GM23338 (cell line): Measurements from ENCODE around the gene ICE1. TPM values are rescaled to one million over a fixed set of nuclear protein-coding genes. Genes with fewer than 3 reads are reported as not detected.

Experiments used
- ATAC-seq: fragments of 200-7000 bp; cut with Tn5 transposase; 3 replicates; pipeline ENCODE4 v1.9.1; 2020
- DNase-seq: peaks from one replicate; pipeline ENCODE4 v3.0.0-alpha.2; 2015; ENCODE audit warnings: low spot score
- H2AFZ ChIP-seq: fragments of 200-600 bp; sonication (generic); 2 replicates; pipeline ENCODE4 v1.8.0; 2016; ENCODE audit warnings: antibody characterized with exemption, mild to moderate bottlenecking, moderate library complexity
- H3F3A ChIP-seq: fragments of 200-600 bp; sonication (generic); replicated peaks from 2 replicates; pipeline ENCODE4 v1.8.0; 2017; ENCODE audit warnings: antibody characterized with exemption, mixed run types, low read depth
- H3K27ac ChIP-seq: fragments of 200-600 bp; sonication (generic); 2 replicates; pipeline ENCODE4 v1.6.1; 2016; ENCODE audit warnings: low read depth
- H3K27me3 ChIP-seq: fragments of 200-600 bp; sonication (generic); 2 replicates; pipeline ENCODE4 v1.8.0; 2016; ENCODE audit warnings: mild to moderate bottlenecking, mixed run types, moderate library complexity; ENCODE audit not compliant: insufficient read depth
- H3K36me3 ChIP-seq: fragments of 200-600 bp; sonication (generic); 2 replicates; pipeline ENCODE4 v1.8.0; 2016; ENCODE audit warnings: mild to moderate bottlenecking; ENCODE audit not compliant: insufficient read depth
- H3K4me1 ChIP-seq: fragments of 200-600 bp; sonication (generic); 2 replicates; pipeline ENCODE4 v1.8.0; 2016; ENCODE audit warnings: mild to moderate bottlenecking, moderate library complexity; ENCODE audit not compliant: insufficient read depth
- H3K4me2 ChIP-seq: fragments of 200-600 bp; sonication (generic); 2 replicates; pipeline ENCODE4 v1.7.1; 2017; ENCODE audit warnings: mixed run types
- H3K4me3 ChIP-seq: fragments of 200-600 bp; sonication (generic); 2 replicates; pipeline ENCODE4 v1.6.1; 2016; ENCODE audit warnings: mixed run types
- H3K79me2 ChIP-seq: fragments of 200-600 bp; sonication (generic); replicated peaks from 2 replicates; pipeline ENCODE4 v1.8.0; 2017; ENCODE audit warnings: mild to moderate bottlenecking; ENCODE audit not compliant: insufficient read depth
- H3K9me2 ChIP-seq: fragments of 200-600 bp; sonication (generic); 2 replicates; pipeline ENCODE4 v1.8.0; 2017; ENCODE audit not compliant: insufficient read depth
- H4K20me1 ChIP-seq: fragments of 200-600 bp; sonication (generic); replicated peaks from 2 replicates; pipeline ENCODE4 v1.8.0; 2017; ENCODE audit warnings: mild to moderate bottlenecking; ENCODE audit not compliant: insufficient read depth
- H3K27ac Mint-ChIP-seq: 2 replicates; pipeline ENCODE4 v1.8.0; 2020; ENCODE audit warnings: inconsistent platforms, mild to moderate bottlenecking, moderate library complexity, mixed read lengths
- H3K27me3 Mint-ChIP-seq: 3 replicates; pipeline ENCODE4 v1.8.0; 2022; ENCODE audit warnings: low read depth, mild to moderate bottlenecking, moderate library complexity, mixed read lengths, inconsistent platforms; ENCODE audit not compliant: insufficient read depth, poor library complexity
- H3K36me3 Mint-ChIP-seq: 3 replicates; pipeline ENCODE4 v1.8.0; 2021; ENCODE audit warnings: low read depth, mild to moderate bottlenecking, inconsistent platforms, moderate library complexity, mixed read lengths
- H3K4me1 Mint-ChIP-seq: 3 replicates; pipeline ENCODE4 v1.8.0; 2020; ENCODE audit warnings: mild to moderate bottlenecking, inconsistent platforms, mixed read lengths
- H3K4me3 Mint-ChIP-seq: 3 replicates; pipeline ENCODE4 v1.8.0; 2021; ENCODE audit warnings: moderate library complexity, mild to moderate bottlenecking, inconsistent platforms, mixed read lengths
- H3K9me3 Mint-ChIP-seq: 3 replicates; pipeline ENCODE4 v1.8.0; 2020; ENCODE audit warnings: moderate library complexity, mild to moderate bottlenecking, inconsistent platforms, mixed read lengths
- CREB1 ChIP-seq: fragments of 250-450 bp; sonication (Bioruptor Pico); IDR thresholded peaks from 2 replicates; pipeline ENCODE4 v1.5.0; 2020; ENCODE audit warnings: low read depth, mild to moderate bottlenecking, moderate library complexity
- CTCF ChIP-seq, 2 experiments: fragments of 200-600 bp in 1 of 2; sonication (generic) in 1 of 2; conservative IDR thresholded peaks; 2 replicates each; pipeline versions ENCODE4 v1.5.1 to v1.6.1; 2016 to 2017; ENCODE audit warnings: antibody characterized with exemption in 2 of 2, low read depth in 2 of 2, mild to moderate bottlenecking in 2 of 2, moderate library complexity in 1 of 2
- EZH2 ChIP-seq: fragments of 200-600 bp; sonication (generic); IDR thresholded peaks from one replicate; pipeline ENCODE4 v1.8.0; 2017; ENCODE audit warnings: antibody characterized with exemption, mild to moderate bottlenecking, low read depth; ENCODE audit not compliant: unreplicated experiment
- EZH2phosphoT487 ChIP-seq: fragments of 200-600 bp; sonication (generic); IDR thresholded peaks from one replicate; pipeline ENCODE4 v1.8.1; 2018; ENCODE audit warnings: antibody characterized with exemption; ENCODE audit not compliant: unreplicated experiment
- JUNB ChIP-seq: IDR thresholded peaks from one replicate; pipeline ENCODE4 v1.6.1; 2016; ENCODE audit warnings: antibody characterized with exemption; ENCODE audit not compliant: unreplicated experiment
- NANOG ChIP-seq: IDR thresholded peaks from 2 replicates; pipeline ENCODE4 v1.6.1; 2016; ENCODE audit warnings: antibody characterized with exemption, borderline replicate concordance
- POLR2AphosphoS5 ChIP-seq: IDR thresholded peaks from 2 replicates; pipeline ENCODE4 v1.6.1; 2016; ENCODE audit warnings: antibody characterized with exemption, low read depth
- REST ChIP-seq: IDR thresholded peaks from one replicate; pipeline ENCODE4 v1.6.1; 2018; ENCODE audit warnings: antibody characterized with exemption; ENCODE audit not compliant: unreplicated experiment
- STAT1 ChIP-seq: IDR thresholded peaks from one replicate; pipeline ENCODE4 v1.6.1; 2016; ENCODE audit warnings: antibody characterized with exemption; ENCODE audit not compliant: unreplicated experiment
- ZNF114 ChIP-seq: fragments of 250-450 bp; sonication (Bioruptor Pico); IDR thresholded peaks from 2 replicates; pipeline ENCODE4 v1.5.0; 2020; ENCODE audit warnings: mild to moderate bottlenecking, moderate library complexity
- ZNF331 ChIP-seq: fragments of 250-450 bp; sonication (Bioruptor Pico); IDR thresholded peaks from 2 replicates; pipeline ENCODE4 v1.5.0; 2020; ENCODE audit warnings: low read depth, mild to moderate bottlenecking, moderate library complexity
- ZNF462 ChIP-seq: fragments of 250-450 bp; sonication (Bioruptor Pico); IDR thresholded peaks from 2 replicates; pipeline ENCODE4 v1.5.0; 2020; ENCODE audit warnings: mild to moderate bottlenecking, moderate library complexity
- polyA plus RNA-seq: library from polyadenylated mRNA; unstranded; fragments of >200 nt; fragmentation: Nextera tagmentation; extraction: Ambion mirVana; gene quantifications from 2 replicates; pipeline ENCODE4 v1.2.1, GENCODE V29; 2016
- total RNA-seq: library from RNA; depleted of rRNA; stranded (reverse); fragments of >200 nt; shearing (Covaris generic); gene quantifications from 2 replicates; pipeline ENCODE4 v1.2.3, GENCODE V29; 2014

ICE1 gene
- total and polyA plus RNA-seq, 2 experiments from 2014 or later, result 59.5 to 65.1 TPM

GRCh38 chr5:5385331-5385662, 37.2 kb upstream of the ICE1 start:
- Mint-ChIP-seq H3K27ac (no peak overlapping the region), H3K4me1 (peaks cover 8% of the 10 kb centered on the region; the same call in 2 of the 3 replicates), H3K9me3 (peaks cover 9% of the 10 kb centered on the region; the same call in 1 of the 3 replicates), H3K36me3 (peaks cover 8% of the 10 kb centered on the region), H3K4me3 (no peak overlapping the region), H3K27me3 (peaks cover 6% of the 10 kb centered on the region)
- Histone ChIP-seq H3K4me1 (no peaks in the 10 kb centered on the region; the same call in 1 of the 2 replicates), H3F3A (no peaks in the 10 kb centered on the region), H4K20me1 (no peaks in the 10 kb centered on the region), H3K79me2 (no peaks in the 10 kb centered on the region), H2AFZ (no peak overlapping the region), H3K4me2 (no peak overlapping the region), H3K4me3 (no peak overlapping the region), H3K9me2 (0 out of 2 replicates have a peak, but pooled peaks cover 2% of the 10 kb centered on the region), H3K27ac (no peak overlapping the region), H3K36me3 (no peaks in the 10 kb centered on the region), H3K27me3 (no peaks in the 10 kb centered on the region)
- TF ChIP-seq ZNF462 (CRISPR knock-in tag) (no peak), POLR2AphosphoS5 (no peak), JUNB (no peak), EZH2 (no peak), CTCF (conservative IDR thresholded peaks at IDR 0.05; ENCODE audit: low read depth in 2 of 2) (no peak), REST (no peak), CREB1 (CRISPR knock-in tag) (no peak), NANOG (no peak), ZNF114 (CRISPR knock-in tag) (no peak), STAT1 (no peak), EZH2phosphoT487 (no peak), ZNF331 (no peak)
- DNase-seq (no peak), ATAC-seq (no peak)
